Activated CD8-positive, alpha-beta memory T cell treated with anti-CD3 and anti-CD28 coated beads, Interleukin-2, amount 10 ng/mL, durations not matched to agents 7 days and 5 days (primary cell): ENCODE results near the gene FARP1. TPM values are rescaled to one million over a fixed set of nuclear protein-coding genes. Genes with fewer than 3 reads are reported as not detected.

Experiments
- ATAC-seq: fragments of 150-1000 bp; cut with Tn5 transposase; one replicate; pipeline ENCODE4 v1.10.0; 2021; ENCODE audit warnings: moderate library complexity
- CTCF ChIA-PET: fragments of 350-600 bp; sonication (Branson Sonifier 250); formaldehyde crosslinking; loops from one replicate; lab custom pipeline; 2021; ENCODE audit warnings: antibody characterized with exemption; lab: Charles Lee
- DNase-seq: peaks from one replicate; pipeline ENCODE4 v3.0.0-alpha.2; 2020
- H3K27ac Mint-ChIP-seq: one replicate; pipeline ENCODE4 v1.8.0; 2021; ENCODE audit warnings: mild to moderate bottlenecking, mixed read lengths
- H3K27me3 Mint-ChIP-seq: one replicate; pipeline ENCODE4 v1.8.0; 2021; ENCODE audit warnings: mixed read lengths
- H3K36me3 Mint-ChIP-seq: one replicate; pipeline ENCODE4 v1.8.0; 2021; ENCODE audit warnings: mild to moderate bottlenecking, mixed read lengths
- H3K4me1 Mint-ChIP-seq: one replicate; pipeline ENCODE4 v1.8.0; 2021; ENCODE audit warnings: mixed read lengths
- H3K4me3 Mint-ChIP-seq: one replicate; pipeline ENCODE4 v1.8.0; 2021; ENCODE audit warnings: mild to moderate bottlenecking, moderate library complexity, mixed read lengths
- H3K9me3 Mint-ChIP-seq: one replicate; pipeline ENCODE4 v1.8.0; 2022; ENCODE audit warnings: low read depth, mixed read lengths
- total RNA-seq, 2 experiments: library from RNA; stranded (reverse); gene quantifications; one replicate each; pipeline ENCODE4 v1.2.3, GENCODE V29; 2021

The FARP1 gene
- total RNA-seq, 2 experiments from 2014 or later: 0.44 to 0.87 TPM

GRCh38 chr13:98144027-98144741 is 1.3 kb downstream of the FARP1 start:
- no peak for DNase-seq
- Mint-ChIP-seq H3K4me3 (peak overlapping the region; percentile 47), H3K4me1 (peaks cover 15% of the 10 kb centered on the region), H3K27ac (no peak overlapping the region), H3K27me3 (peaks cover 71% of the 10 kb centered on the region), H3K36me3 (no peaks in the 10 kb centered on the region), H3K9me3 (no peaks in the 10 kb centered on the region)
- CTCF ChIA-PET: interaction anchor here (0.6 kb wide), 1 partner anchor 17 kb away, joined by 5 read pairs; no protein-coding TSS in a partner anchor
- no peak for ATAC-seq

GRCh38 chr13:98144801-98145350 is 2.0 kb downstream of the FARP1 start:
- Mint-ChIP-seq H3K4me3 (no peak overlapping the region), H3K9me3 (no peaks in the 10 kb centered on the region), H3K27me3 (peaks cover 67% of the 10 kb centered on the region), H3K36me3 (no peaks in the 10 kb centered on the region), H3K4me1 (peaks cover 15% of the 10 kb centered on the region), H3K27ac (no peak overlapping the region)
- CTCF ChIA-PET: no interaction called here
- DNase-seq (no peak), ATAC-seq (no peak)

GRCh38 chr13:98147521-98147920 is 4.6 kb downstream of the FARP1 start:
- DNase-seq: no peak
- Mint-ChIP-seq H3K9me3 (no peaks in the 10 kb centered on the region), H3K27me3 (peaks cover 51% of the 10 kb centered on the region), H3K36me3 (no peaks in the 10 kb centered on the region), H3K4me3 (no peak overlapping the region), H3K27ac (no peak overlapping the region), H3K4me1 (peaks cover 7% of the 10 kb centered on the region)
- CTCF ChIA-PET: no interaction called here
- ATAC-seq: no peak

- peaks cover 37% of the 10 kb centered on the region for H3K27me3 Mint-ChIP-seq
- ATAC-seq (no peak), DNase-seq (no peak)
- no peaks in the 10 kb centered on the region for H3K4me1 Mint-ChIP-seq
- H3K4me3 Mint-ChIP-seq: no peak overlapping the region
- CTCF ChIA-PET: no interaction called here
- H3K36me3 Mint-ChIP-seq: no peaks in the 10 kb centered on the region
- H3K27ac Mint-ChIP-seq: no peak overlapping the region
- H3K9me3 Mint-ChIP-seq: no peaks in the 10 kb centered on the region
Measured at GRCh38 chr13:98150832-98151479, 8.1 kb downstream of the FARP1 start.

- H3K36me3 Mint-ChIP-seq: no peaks in the 10 kb centered on the region
- peaks cover 12% of the 10 kb centered on the region for H3K27me3 Mint-ChIP-seq
- CTCF ChIA-PET: interaction anchor here (0.5 kb wide), 1 partner anchor 132 kb away, joined by 3 read pairs; no protein-coding TSS in a partner anchor
- ATAC-seq (no peak), DNase-seq (no peak)
- no peaks in the 10 kb centered on the region for H3K4me1 Mint-ChIP-seq
- H3K27ac Mint-ChIP-seq: no peak overlapping the region
- H3K9me3 Mint-ChIP-seq: no peaks in the 10 kb centered on the region
- no peak overlapping the region for H3K4me3 Mint-ChIP-seq
Measured at GRCh38 chr13:98155475-98156109, 12.7 kb downstream of the FARP1 start.

- Mint-ChIP-seq H3K27me3 (peaks cover 10% of the 10 kb centered on the region), H3K4me3 (no peak overlapping the region), H3K4me1 (no peaks in the 10 kb centered on the region), H3K9me3 (no peaks in the 10 kb centered on the region), H3K36me3 (no peaks in the 10 kb centered on the region), H3K27ac (no peak overlapping the region)
- CTCF ChIA-PET: no interaction called here
- DNase-seq: no peak
- ATAC-seq: no peak
Measured at GRCh38 chr13:98156259-98156658, 13.4 kb downstream of the FARP1 start.

- ATAC-seq: no peak
- no peaks in the 10 kb centered on the region for H3K4me1 Mint-ChIP-seq
- DNase-seq: no peak
- peaks cover 10% of the 10 kb centered on the region for H3K27me3 Mint-ChIP-seq
- CTCF ChIA-PET: no interaction called here
- H3K4me3 Mint-ChIP-seq: no peak overlapping the region
- no peaks in the 10 kb centered on the region for H3K9me3 Mint-ChIP-seq
- no peak overlapping the region for H3K27ac Mint-ChIP-seq
- H3K36me3 Mint-ChIP-seq: no peaks in the 10 kb centered on the region
Measured at GRCh38 chr13:98157188-98157587, 14.3 kb downstream of the FARP1 start.

GRCh38 chr13:98157609-98158008 is 14.7 kb downstream of the FARP1 start:
- ATAC-seq: no peak

GRCh38 chr13:98158172-98158899 is 15.4 kb downstream of the FARP1 start:
- no peak overlapping the region for H3K4me3 Mint-ChIP-seq
- no peak for DNase-seq
- H3K4me1 Mint-ChIP-seq: no peaks in the 10 kb centered on the region
- no peak for ATAC-seq
- no peaks in the 10 kb centered on the region for H3K9me3 Mint-ChIP-seq
- H3K27ac Mint-ChIP-seq: no peak overlapping the region
- CTCF ChIA-PET: no interaction called here
- H3K27me3 Mint-ChIP-seq: peaks cover 6% of the 10 kb centered on the region
- no peaks in the 10 kb centered on the region for H3K36me3 Mint-ChIP-seq

More at GRCh38 chr13:98157609-98158008, 14.7 kb downstream of the FARP1 start:
- no peaks in the 10 kb centered on the region for H3K36me3 Mint-ChIP-seq
- CTCF ChIA-PET: no interaction called here
- H3K4me3 Mint-ChIP-seq: no peak overlapping the region
- no peaks in the 10 kb centered on the region for H3K4me1 Mint-ChIP-seq
- no peak for DNase-seq
- no peaks in the 10 kb centered on the region for H3K9me3 Mint-ChIP-seq
- H3K27me3 Mint-ChIP-seq: peaks cover 10% of the 10 kb centered on the region
- no peak overlapping the region for H3K27ac Mint-ChIP-seq

- no peaks in the 10 kb centered on the region for H3K27me3 Mint-ChIP-seq
- ATAC-seq (no peak), DNase-seq (no peak)
- H3K4me3 Mint-ChIP-seq: no peak overlapping the region
- CTCF ChIA-PET: no interaction called here
- no peak overlapping the region for H3K27ac Mint-ChIP-seq
- H3K36me3 Mint-ChIP-seq: no peaks in the 10 kb centered on the region
- H3K4me1 Mint-ChIP-seq: no peaks in the 10 kb centered on the region
- H3K9me3 Mint-ChIP-seq: no peaks in the 10 kb centered on the region
Measured at GRCh38 chr13:98162935-98163334, 20.0 kb downstream of the FARP1 start.

- Mint-ChIP-seq H3K36me3 (no peaks in the 10 kb centered on the region), H3K9me3 (no peaks in the 10 kb centered on the region), H3K4me3 (no peak overlapping the region), H3K27ac (no peak overlapping the region), H3K4me1 (no peaks in the 10 kb centered on the region), H3K27me3 (peaks cover 24% of the 10 kb centered on the region)
- no peak for ATAC-seq
- DNase-seq: no peak
- CTCF ChIA-PET: no interaction called here
Measured at GRCh38 chr13:98169331-98169730, 26.4 kb downstream of the FARP1 start.

- no peak overlapping the region for H3K4me3 Mint-ChIP-seq
- DNase-seq (no peak), ATAC-seq (no peak)
- H3K27me3 Mint-ChIP-seq: peaks cover 24% of the 10 kb centered on the region
- H3K9me3 Mint-ChIP-seq: no peaks in the 10 kb centered on the region
- H3K36me3 Mint-ChIP-seq: no peaks in the 10 kb centered on the region
- CTCF ChIA-PET: no interaction called here
- H3K4me1 Mint-ChIP-seq: no peaks in the 10 kb centered on the region
- H3K27ac Mint-ChIP-seq: no peak overlapping the region
Measured at GRCh38 chr13:98171900-98172589, 29.2 kb downstream of the FARP1 start.
